ENCODE results near the gene SMIM20.

The SMIM20 gene

GRCh38 chr4:25921922-25922321 lies 7.9 kb downstream of the SMIM20 start:
- TF ChIP-seq EZH2phosphoT487 (conservative IDR thresholded peaks at IDR 0.05; ENCODE audit: low read length): no peak
- TF ChIP-seq, protein P1, sequence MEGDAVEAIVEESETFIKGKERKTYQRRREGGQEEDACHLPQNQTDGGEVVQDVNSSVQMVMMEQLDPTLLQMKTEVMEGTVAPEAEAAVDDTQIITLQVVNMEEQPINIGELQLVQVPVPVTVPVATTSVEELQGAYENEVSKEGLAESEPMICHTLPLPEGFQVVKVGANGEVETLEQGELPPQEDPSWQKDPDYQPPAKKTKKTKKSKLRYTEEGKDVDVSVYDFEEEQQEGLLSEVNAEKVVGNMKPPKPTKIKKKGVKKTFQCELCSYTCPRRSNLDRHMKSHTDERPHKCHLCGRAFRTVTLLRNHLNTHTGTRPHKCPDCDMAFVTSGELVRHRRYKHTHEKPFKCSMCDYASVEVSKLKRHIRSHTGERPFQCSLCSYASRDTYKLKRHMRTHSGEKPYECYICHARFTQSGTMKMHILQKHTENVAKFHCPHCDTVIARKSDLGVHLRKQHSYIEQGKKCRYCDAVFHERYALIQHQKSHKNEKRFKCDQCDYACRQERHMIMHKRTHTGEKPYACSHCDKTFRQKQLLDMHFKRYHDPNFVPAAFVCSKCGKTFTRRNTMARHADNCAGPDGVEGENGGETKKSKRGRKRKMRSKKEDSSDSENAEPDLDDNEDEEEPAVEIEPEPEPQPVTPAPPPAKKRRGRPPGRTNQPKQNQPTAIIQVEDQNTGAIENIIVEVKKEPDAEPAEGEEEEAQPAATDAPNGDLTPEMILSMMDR (IDR thresholded peaks at IDR 0.05; ENCODE audit: insufficient read depth, low read length, poor library complexity, severe bottlenecking): no peak
- H3K9me3 ChIP-seq (ENCODE audit: insufficient read depth, low read length): no peaks in the 10 kb centered on the region
- H2AFZ ChIP-seq (ENCODE audit: low read depth, low read length, severe bottlenecking): no peak overlapping the region
- H3K36me3 ChIP-seq (ENCODE audit: low read length): peaks cover 5% of the 10 kb centered on the region; the same call in 1 of the 2 replicates
- H3F3A ChIP-seq (ENCODE audit: insufficient read depth): peaks cover 5% of the 10 kb centered on the region; the same call in 1 of the 2 replicates
- H3K9me2 ChIP-seq (replicated peaks; ENCODE audit: insufficient read depth, low read length): no peaks in the 10 kb centered on the region
- no peak overlapping the region for H3K27ac ChIP-seq (ENCODE audit: low read depth, low read length)
- H3K4me3 ChIP-seq (ENCODE audit: insufficient read depth, low read length, poor library complexity, severe bottlenecking): no peak overlapping the region
- no peaks in the 10 kb centered on the region for H4K20me1 ChIP-seq (ENCODE audit: low read depth, low read length)
- H3K4me2 ChIP-seq (ENCODE audit: low read depth, low read length, poor library complexity, severe bottlenecking): no peak overlapping the region
- no peak overlapping the region for H3K9ac ChIP-seq (ENCODE audit: low read length)
- H3K79me2 ChIP-seq (ENCODE audit: insufficient read depth, low read length): peaks cover 52% of the 10 kb centered on the region
- H3K27me3 ChIP-seq (ENCODE audit: low read length): no peaks in the 10 kb centered on the region

- peaks cover 5% of the 10 kb centered on the region; the same call in 1 of the 2 replicates for H3K36me3 ChIP-seq (ENCODE audit: low read length)
- TF ChIP-seq, protein P1 (IDR thresholded peaks at IDR 0.05; ENCODE audit: insufficient read depth, low read length, poor library complexity, severe bottlenecking): no peak
- TF ChIP-seq EZH2phosphoT487 (conservative IDR thresholded peaks at IDR 0.05; ENCODE audit: low read length): no peak
- H3K4me3 ChIP-seq (ENCODE audit: insufficient read depth, low read length, poor library complexity, severe bottlenecking): no peak overlapping the region
- no peaks in the 10 kb centered on the region for H3K9me2 ChIP-seq (replicated peaks; ENCODE audit: insufficient read depth, low read length)
- H3K79me2 ChIP-seq (ENCODE audit: insufficient read depth, low read length): peaks cover 51% of the 10 kb centered on the region
- H4K20me1 ChIP-seq (ENCODE audit: low read depth, low read length): no peaks in the 10 kb centered on the region
- H3K9me3 ChIP-seq (ENCODE audit: insufficient read depth, low read length): no peaks in the 10 kb centered on the region
- H3K27me3 ChIP-seq (ENCODE audit: low read length): no peaks in the 10 kb centered on the region
- H3F3A ChIP-seq (ENCODE audit: insufficient read depth): peaks cover 5% of the 10 kb centered on the region; the same call in 1 of the 2 replicates
- no peak overlapping the region for H3K9ac ChIP-seq (ENCODE audit: low read length)
- no peak overlapping the region for H3K27ac ChIP-seq (ENCODE audit: low read depth, low read length)
- H3K4me2 ChIP-seq (ENCODE audit: low read depth, low read length, poor library complexity, severe bottlenecking): no peak overlapping the region
- no peak overlapping the region for H2AFZ ChIP-seq (ENCODE audit: low read depth, low read length, severe bottlenecking)
Observed at GRCh38 chr4:25922812-25923369, 8.9 kb downstream of the SMIM20 start.

- Histone ChIP-seq H3K4me2 (ENCODE audit: low read depth, low read length, poor library complexity, severe bottlenecking) (no peak overlapping the region), H3K27ac (ENCODE audit: low read depth, low read length) (no peak overlapping the region), H3K4me3 (ENCODE audit: insufficient read depth, low read length, poor library complexity, severe bottlenecking) (no peak overlapping the region), H3K27me3 (ENCODE audit: low read length) (no peaks in the 10 kb centered on the region), H3K9me2 (replicated peaks; ENCODE audit: insufficient read depth, low read length) (no peaks in the 10 kb centered on the region), H3K9me3 (ENCODE audit: insufficient read depth, low read length) (no peaks in the 10 kb centered on the region), H2AFZ (ENCODE audit: low read depth, low read length, severe bottlenecking) (no peak overlapping the region), H3K36me3 (ENCODE audit: low read length) (peaks cover 5% of the 10 kb centered on the region; the same call in 1 of the 2 replicates), H3K9ac (ENCODE audit: low read length) (no peak overlapping the region), H3K79me2 (ENCODE audit: insufficient read depth, low read length) (peaks cover 51% of the 10 kb centered on the region), H3F3A (ENCODE audit: insufficient read depth) (peaks cover 5% of the 10 kb centered on the region; the same call in 1 of the 2 replicates), H4K20me1 (ENCODE audit: low read depth, low read length) (no peaks in the 10 kb centered on the region)
- TF ChIP-seq, protein P1 (IDR thresholded peaks at IDR 0.05; ENCODE audit: insufficient read depth, low read length, poor library complexity, severe bottlenecking): no peak
- TF ChIP-seq EZH2phosphoT487 (conservative IDR thresholded peaks at IDR 0.05; ENCODE audit: low read length): no peak
Observed at GRCh38 chr4:25923745-25924144, 9.7 kb downstream of the SMIM20 start.

All from SU-DHL-6 (cell line).